PC-3 (cell line): ENCODE measurements around the gene MVK. TPM values are rescaled to one million over a fixed set of nuclear protein-coding genes. Genes with fewer than 3 reads are reported as not detected.

Experiments used
- ATAC-seq: fragments of 200-7000 bp; cut with Tn5 transposase; 2 replicates; pipeline ENCODE4 v1.9.1; 2020; ENCODE audit warnings: mild to moderate bottlenecking, moderate library complexity
- BruUV-seq: library from RNA; stranded (reverse); fragments of 400-500 nt; replicated peaks from 2 replicates; lab custom pipeline; 2021; lab: Mats Ljungman, UMichigan
- CTCF ChIA-PET: fragments of 300-600 bp; sonication (Branson Sonifier 250); formaldehyde crosslinking; loops from one replicate; lab custom pipeline; 2022; ENCODE audit warnings: antibody characterized with exemption; lab: Charles Lee
- POLR2A ChIA-PET: fragments of 300-600 bp; sonication (Branson Sonifier 250); formaldehyde crosslinking; loops from one replicate; lab custom pipeline; 2022; ENCODE audit warnings: antibody characterized with exemption; ENCODE audit not compliant: unreplicated experiment; lab: Charles Lee
- DNase-seq: peaks from one replicate; pipeline ENCODE4 v3.0.0-alpha.2; 2015
- H2AFZ ChIP-seq: fragments of 300-600 bp; sonication (generic); 2 replicates; pipeline ENCODE4 v1.6.0; 2016; ENCODE audit warnings: antibody characterized with exemption, low read length
- H3F3A ChIP-seq: fragments of 300-600 bp; sonication (generic); one replicate; pipeline ENCODE4 v1.6.0; 2017; ENCODE audit warnings: antibody characterized with exemption, low read length, control low read depth, mild to moderate bottlenecking; ENCODE audit not compliant: unreplicated experiment
- H3K27ac ChIP-seq: fragments of 300-600 bp; sonication (generic); 2 replicates; pipeline ENCODE4 v1.5.1; 2016; ENCODE audit warnings: mild to moderate bottlenecking, low read length
- H3K27me3 ChIP-seq: fragments of 300-600 bp; sonication (generic); 2 replicates; pipeline ENCODE4 v1.6.1; 2016; ENCODE audit warnings: low read length, mixed read lengths
- H3K36me3 ChIP-seq: fragments of 300-600 bp; sonication (generic); 2 replicates; pipeline ENCODE4 v1.6.1; 2016; ENCODE audit warnings: low read depth, mixed run types, low read length, mixed read lengths
- H3K4me1 ChIP-seq: fragments of 300-600 bp; sonication (generic); 2 replicates; pipeline ENCODE4 v1.5.1; 2016; ENCODE audit warnings: low read length; ENCODE audit not compliant: insufficient read depth
- H3K4me2 ChIP-seq: fragments of 300-600 bp; sonication (generic); 2 replicates; pipeline ENCODE4 v1.6.0; 2016; ENCODE audit warnings: low read length
- H3K4me3 ChIP-seq: fragments of 300-600 bp; sonication (generic); 2 replicates; pipeline ENCODE4 v1.5.1; 2016; ENCODE audit warnings: mild to moderate bottlenecking, low read length, mixed read lengths
- H3K79me2 ChIP-seq: fragments of 300-600 bp; sonication (generic); 2 replicates; pipeline ENCODE4 v1.6.1; 2017; ENCODE audit warnings: low read length, mixed read lengths
- H3K9ac ChIP-seq: fragments of 300-600 bp; sonication (generic); 2 replicates; pipeline ENCODE4 v1.6.0; 2016; ENCODE audit warnings: mild to moderate bottlenecking, low read length
- H3K9me2 ChIP-seq: fragments of 300-600 bp; sonication (generic); replicated peaks from 2 replicates; pipeline ENCODE4 v1.6.1; 2016; ENCODE audit warnings: mixed run types, low read length, mixed read lengths
- H3K9me3 ChIP-seq: fragments of 300-600 bp; sonication (generic); 2 replicates; pipeline ENCODE4 v1.6.1; 2016; ENCODE audit warnings: low read length, mixed read lengths
- H4K20me1 ChIP-seq: fragments of 300-600 bp; sonication (generic); 2 replicates; pipeline ENCODE4 v1.6.1; 2016; ENCODE audit warnings: low read length, mixed read lengths
- CTCF ChIP-seq: fragments of 300-600 bp; sonication (generic); conservative IDR thresholded peaks from 2 replicates; pipeline ENCODE4 v1.5.1; 2017; ENCODE audit warnings: antibody characterized with exemption, low read depth, mild to moderate bottlenecking, low read length
- EZH2 ChIP-seq: fragments of 300-600 bp; sonication (generic); IDR thresholded peaks from one replicate; pipeline ENCODE4 v1.6.1; 2017; ENCODE audit warnings: antibody characterized with exemption, mild to moderate bottlenecking, low read length; ENCODE audit not compliant: unreplicated experiment
- EZH2phosphoT487 ChIP-seq: fragments of 300-600 bp; sonication (generic); IDR thresholded peaks from 2 replicates; pipeline ENCODE4 v1.6.1; 2018; ENCODE audit warnings: mild to moderate bottlenecking, antibody characterized with exemption, low read length, borderline replicate concordance
- intact Hi-C: fragments of 100-400 bp; cut with micrococcal nuclease; formaldehyde crosslinking; loops from 2 replicates; pipeline ENCODE4 v1.9.0; 2023
- total RNA-seq: library from RNA; depleted of rRNA; stranded (reverse); fragments of >200 nt; gene quantifications from 2 replicates; pipeline ENCODE4 v1.2.3, GENCODE V29; 2014

The MVK gene
- total RNA-seq, 1 experiment from 2014 or later = 47.8 TPM

DNA sequence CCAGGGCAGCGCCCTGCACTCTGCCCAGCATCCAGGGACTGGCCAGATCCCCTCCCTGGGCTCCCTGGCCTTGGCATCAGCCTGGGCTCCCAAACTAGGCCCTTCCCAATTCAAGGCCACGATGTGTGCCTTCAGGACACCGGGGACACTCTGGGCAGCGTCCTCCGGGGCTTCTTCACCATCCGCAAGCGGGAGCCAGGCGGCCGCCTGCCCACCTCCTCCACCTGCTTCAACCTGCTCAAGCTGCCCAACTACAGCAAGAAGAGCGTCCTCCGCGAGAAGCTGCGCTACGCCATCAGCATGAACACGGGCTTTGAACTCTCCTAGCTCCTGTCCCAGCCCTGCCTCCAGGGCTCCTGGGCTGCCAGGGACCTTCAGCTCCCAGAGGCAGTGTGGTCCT lies 39.1 kb upstream of the MVK start:
- CTCF ChIA-PET = no interaction called here
- ATAC-seq = no peak
- intact Hi-C loops = no loop called here
- H3K4me2 ChIP-seq = no peak overlapping the region
- H2AFZ ChIP-seq = no peak overlapping the region
- peaks cover 5% of the 10 kb centered on the region for H3K4me1 ChIP-seq
- DNase-seq = no peak
- no peaks in the 10 kb centered on the region for H4K20me1 ChIP-seq
- H3K79me2 ChIP-seq = no peaks in the 10 kb centered on the region
- no peaks in the 10 kb centered on the region for H3K9me2 ChIP-seq
- H3F3A ChIP-seq = no peaks in the 10 kb centered on the region
- TF ChIP-seq EZH2phosphoT487 (no peak), CTCF (no peak)
- no peak overlapping the region for H3K4me3 ChIP-seq
- POLR2A ChIA-PET = no interaction called here
- H3K27ac ChIP-seq = no peak overlapping the region
- no peak overlapping the region for H3K9ac ChIP-seq
- H3K36me3 ChIP-seq = no peaks in the 10 kb centered on the region; the same call in 1 of the 2 replicates
- BruUV-seq = no TSS peak
- no peaks in the 10 kb centered on the region for H3K9me3 ChIP-seq
- H3K27me3 ChIP-seq = no peaks in the 10 kb centered on the region

GRCh38 chr12:109535231-109535862 lies 38.2 kb upstream of the MVK start:
- POLR2A ChIA-PET = no interaction called here
- H3K9me3 ChIP-seq = no peaks in the 10 kb centered on the region
- TSS peak; percentile 11 for BruUV-seq

More at GRCh38 chr12:109535231-109535862, 38.2 kb upstream of the MVK start:
- CTCF ChIA-PET = interaction anchor here (0.7 kb wide), 1 partner anchor 122 kb away, joined by 4 read pairs; no protein-coding TSS in a partner anchor
- Histone ChIP-seq H3K9ac (no peak overlapping the region), H3K4me3 (no peak overlapping the region), H3K27me3 (no peaks in the 10 kb centered on the region), H4K20me1 (no peaks in the 10 kb centered on the region), H3K4me2 (no peak overlapping the region), H2AFZ (no peak overlapping the region), H3K36me3 (no peaks in the 10 kb centered on the region; the same call in 1 of the 2 replicates), H3K79me2 (no peaks in the 10 kb centered on the region), H3K9me2 (no peaks in the 10 kb centered on the region), H3F3A (no peaks in the 10 kb centered on the region), H3K4me1 (peaks cover 11% of the 10 kb centered on the region), H3K27ac (no peak overlapping the region)
- intact Hi-C loops = no loop called here
- ATAC-seq (no peak), DNase-seq (no peak)
- TF ChIP-seq EZH2phosphoT487 = no peak
- no peak for TF ChIP-seq EZH2
- TF ChIP-seq CTCF = no peak
